ENCODE results near the gene SMURF2. TPM values are rescaled to one million over a fixed set of nuclear protein-coding genes. Genes with fewer than 3 reads are reported as not detected.
A peak's percentile ranks its signal among the peaks of the same experiment; 100 is the strongest.

SMURF2 gene
- total RNA-seq, 6 experiments from 2014 or later = 2.5 to 6.8 (median 4.0) TPM

- Histone ChIP-seq H3K9me3 (no peaks in the 10 kb centered on the region), H3K4me1 (no peaks in the 10 kb centered on the region), H3K27ac (no peak overlapping the region), H3K36me3 (peaks cover 7 to 60% (median 26%) of the 10 kb centered on the region in 4 donors), H3K4me3 (no peak overlapping the region), H3K27me3 (no peaks in the 10 kb centered on the region)
- TF ChIP-seq CTCF (IDR thresholded peaks at IDR 0.05) (no peak), POLR2A (IDR thresholded peaks at IDR 0.05) (no peak)
- DNase-seq (no peak), ATAC-seq (no peak)
- intact Hi-C loops (cut with DNase I) = no loop called here
- 72% methylated on average over 2 of the region's 2 CpGs for WGBS (ENCODE audit: insufficient coverage, low coverage, low lambda C conversion rate, missing lambda C conversion rate)
Measured at GRCh38 chr17:64536913-64537312, 125.2 kb downstream of the SMURF2 start.

GRCh38 chr17:64535357-64535756 is 126.8 kb downstream of the SMURF2 start:
- no peak for DNase-seq
- Histone ChIP-seq H3K36me3 (peaks cover 7 to 76% (median 36%) of the 10 kb centered on the region in 4 donors), H3K4me1 (no peaks in the 10 kb centered on the region), H3K4me3 (no peak overlapping the region), H3K9me3 (no peaks in the 10 kb centered on the region), H3K27me3 (no peaks in the 10 kb centered on the region), H3K27ac (no peak overlapping the region)
- intact Hi-C loops (cut with DNase I) = no loop called here
- TF ChIP-seq CTCF (IDR thresholded peaks at IDR 0.05) (no peak), POLR2A (IDR thresholded peaks at IDR 0.05) (no peak)
- ATAC-seq = no peak
- WGBS (ENCODE audit: insufficient coverage, low coverage, low lambda C conversion rate, missing lambda C conversion rate) = 89% methylated on average over 6 of the region's 6 CpGs

- no peak overlapping the region for H3K4me3 ChIP-seq
- peak in 3 of 4 donors; percentile 41 to 58 (median 45) for ATAC-seq
- H3K27ac ChIP-seq = no peak overlapping the region
- H3K27me3 ChIP-seq = no peaks in the 10 kb centered on the region
- TF ChIP-seq CTCF (IDR thresholded peaks at IDR 0.05) = peak in 2 of 4 donors; percentile 17 to 20
- no peak for TF ChIP-seq POLR2A (IDR thresholded peaks at IDR 0.05)
- intact Hi-C loops (cut with DNase I) = no loop called here
- DNase-seq = no peak
- H3K36me3 ChIP-seq = peaks cover 7 to 87% (median 45%) of the 10 kb centered on the region in 4 donors
- no peaks in the 10 kb centered on the region for H3K4me1 ChIP-seq
- WGBS (ENCODE audit: insufficient coverage, low coverage, low lambda C conversion rate, missing lambda C conversion rate) = no CpG with 5 or more reads among the region's 3 CpGs
- no peaks in the 10 kb centered on the region for H3K9me3 ChIP-seq
Measured at GRCh38 chr17:64534187-64534586, 127.9 kb downstream of the SMURF2 start.

- intact Hi-C loops (cut with DNase I) = no loop called here
- H3K4me1 ChIP-seq = no peaks in the 10 kb centered on the region
- 84% methylated on average over 2 of the region's 2 CpGs for WGBS (ENCODE audit: insufficient coverage, low coverage, low lambda C conversion rate, missing lambda C conversion rate)
- H3K36me3 ChIP-seq = peaks cover 7 to 91% (median 49%) of the 10 kb centered on the region in 4 donors
- ATAC-seq (no peak), DNase-seq (no peak)
- no peak for TF ChIP-seq CTCF (IDR thresholded peaks at IDR 0.05)
- TF ChIP-seq POLR2A (IDR thresholded peaks at IDR 0.05) = no peak
- no peak overlapping the region for H3K4me3 ChIP-seq
- H3K9me3 ChIP-seq = no peaks in the 10 kb centered on the region
- H3K27me3 ChIP-seq = no peaks in the 10 kb centered on the region
- H3K27ac ChIP-seq = no peak overlapping the region
Measured at GRCh38 chr17:64533784-64534183, 128.3 kb downstream of the SMURF2 start.

GRCh38 chr17:64532409-64532808 is 129.7 kb downstream of the SMURF2 start:
- ATAC-seq = no peak
- WGBS (ENCODE audit: insufficient coverage, low coverage, low lambda C conversion rate, missing lambda C conversion rate) = 88% methylated on average over 5 of the region's 5 CpGs
- Histone ChIP-seq H3K27ac (no peak overlapping the region), H3K4me1 (no peaks in the 10 kb centered on the region), H3K36me3 (peaks cover 13 to 97% (median 53%) of the 10 kb centered on the region in 4 donors), H3K4me3 (no peak overlapping the region), H3K9me3 (no peaks in the 10 kb centered on the region), H3K27me3 (no peaks in the 10 kb centered on the region)
- DNase-seq = no peak
- TF ChIP-seq POLR2A (IDR thresholded peaks at IDR 0.05) = no peak
- TF ChIP-seq CTCF (IDR thresholded peaks at IDR 0.05) = no peak
- intact Hi-C loops (cut with DNase I) = no loop called here
